ENCODE results near the gene APOL3. TPM values are rescaled to one million over a fixed set of nuclear protein-coding genes. Genes with fewer than 3 reads are reported as not detected.

Gene APOL3
- total RNA-seq, 1 experiment from 2014 or later = not detected

DNA sequence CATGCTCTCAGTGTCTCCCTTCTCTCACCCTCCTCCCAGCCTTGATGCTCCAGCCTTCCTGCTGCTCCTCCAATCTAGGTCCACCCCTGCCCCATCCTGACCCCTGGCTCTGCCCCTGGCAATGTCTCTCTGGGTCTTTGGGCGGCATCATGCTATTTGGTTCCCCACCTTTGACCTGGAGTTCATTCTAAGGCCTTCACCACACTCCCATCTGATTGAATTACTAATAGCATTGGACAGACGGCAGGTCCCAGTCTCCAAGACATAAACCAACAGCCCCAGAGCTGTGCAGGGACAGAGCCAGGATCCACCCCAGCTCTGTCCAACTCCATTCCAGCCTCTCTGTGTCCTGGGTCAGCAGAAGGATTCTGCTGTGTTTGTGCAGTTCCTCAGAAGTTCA, 33.8 kb upstream of the APOL3 start:
- Histone ChIP-seq H3F3A (ENCODE audit: low read length, unreplicated experiment) (no peaks in the 10 kb centered on the region), H3K27me3 (ENCODE audit: low read length) (no peaks in the 10 kb centered on the region), H3K4me1 (ENCODE audit: insufficient read depth, low read length) (no peaks in the 10 kb centered on the region), H3K79me2 (ENCODE audit: low read length) (no peaks in the 10 kb centered on the region), H3K4me2 (ENCODE audit: low read length) (no peak overlapping the region), H3K9me3 (ENCODE audit: low read length) (no peaks in the 10 kb centered on the region), H4K20me1 (ENCODE audit: low read length) (no peaks in the 10 kb centered on the region), H3K9ac (ENCODE audit: low read length) (no peak overlapping the region), H3K36me3 (ENCODE audit: low read depth, low read length) (no peaks in the 10 kb centered on the region; the same call in 1 of the 2 replicates), H3K27ac (ENCODE audit: low read length) (no peak overlapping the region), H3K4me3 (ENCODE audit: low read length) (no peak overlapping the region), H3K9me2 (replicated peaks; ENCODE audit: low read length) (no peaks in the 10 kb centered on the region), H2AFZ (ENCODE audit: low read length) (no peak overlapping the region)
- no TSS peak for BruUV-seq (replicated peaks)
- intact Hi-C loops (cut with micrococcal nuclease) = loop anchor here (2.0 kb wide), 1 partner anchor 26 kb away; no protein-coding TSS in a partner anchor
- ChIA-PET CTCF (interaction anchor here (0.7 kb wide), 1 partner anchor 157 kb away, joined by 3 read pairs; no protein-coding TSS in a partner anchor), POLR2A (ENCODE audit: unreplicated experiment) (interaction anchor here (0.6 kb wide), 1 partner anchor 27 kb away, joined by 4 read pairs; no protein-coding TSS in a partner anchor)
- DNase-seq (no peak), ATAC-seq (no peak)
- TF ChIP-seq EZH2phosphoT487 (IDR thresholded peaks at IDR 0.05; ENCODE audit: borderline replicate concordance, low read length) (no peak), EZH2 (IDR thresholded peaks at IDR 0.05; ENCODE audit: low read length, unreplicated experiment) (no peak)
- TF ChIP-seq, protein P1, sequence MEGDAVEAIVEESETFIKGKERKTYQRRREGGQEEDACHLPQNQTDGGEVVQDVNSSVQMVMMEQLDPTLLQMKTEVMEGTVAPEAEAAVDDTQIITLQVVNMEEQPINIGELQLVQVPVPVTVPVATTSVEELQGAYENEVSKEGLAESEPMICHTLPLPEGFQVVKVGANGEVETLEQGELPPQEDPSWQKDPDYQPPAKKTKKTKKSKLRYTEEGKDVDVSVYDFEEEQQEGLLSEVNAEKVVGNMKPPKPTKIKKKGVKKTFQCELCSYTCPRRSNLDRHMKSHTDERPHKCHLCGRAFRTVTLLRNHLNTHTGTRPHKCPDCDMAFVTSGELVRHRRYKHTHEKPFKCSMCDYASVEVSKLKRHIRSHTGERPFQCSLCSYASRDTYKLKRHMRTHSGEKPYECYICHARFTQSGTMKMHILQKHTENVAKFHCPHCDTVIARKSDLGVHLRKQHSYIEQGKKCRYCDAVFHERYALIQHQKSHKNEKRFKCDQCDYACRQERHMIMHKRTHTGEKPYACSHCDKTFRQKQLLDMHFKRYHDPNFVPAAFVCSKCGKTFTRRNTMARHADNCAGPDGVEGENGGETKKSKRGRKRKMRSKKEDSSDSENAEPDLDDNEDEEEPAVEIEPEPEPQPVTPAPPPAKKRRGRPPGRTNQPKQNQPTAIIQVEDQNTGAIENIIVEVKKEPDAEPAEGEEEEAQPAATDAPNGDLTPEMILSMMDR (conservative IDR thresholded peaks at IDR 0.05; ENCODE audit: low read depth, low read length) = no peak

DNA sequence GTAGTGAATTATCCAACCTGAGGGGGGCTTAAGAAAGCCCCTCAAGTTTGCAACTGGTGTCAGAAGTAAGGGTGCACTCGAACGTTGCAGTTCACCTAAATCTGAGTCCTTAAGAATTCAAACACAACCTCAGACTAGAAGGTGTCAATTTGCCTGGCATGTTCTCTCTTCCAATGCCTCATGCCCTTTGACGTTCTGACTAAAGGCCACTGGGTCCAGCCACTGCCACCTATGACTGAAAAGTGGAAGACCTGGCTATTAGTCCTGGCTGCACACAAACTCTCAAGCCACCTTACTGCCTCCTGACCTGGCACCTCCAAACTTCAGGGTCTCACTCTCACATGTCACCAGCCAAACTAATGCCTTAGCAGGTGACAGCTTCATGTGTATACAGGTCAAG, 33.0 kb upstream of the APOL3 start:
- Histone ChIP-seq H4K20me1 (ENCODE audit: low read length) (no peaks in the 10 kb centered on the region), H3K36me3 (ENCODE audit: low read depth, low read length) (no peaks in the 10 kb centered on the region; the same call in 1 of the 2 replicates), H3K9ac (ENCODE audit: low read length) (no peak overlapping the region), H3K4me3 (ENCODE audit: low read length) (no peak overlapping the region), H3K9me2 (replicated peaks; ENCODE audit: low read length) (no peaks in the 10 kb centered on the region), H3K79me2 (ENCODE audit: low read length) (no peaks in the 10 kb centered on the region), H3K27ac (ENCODE audit: low read length) (no peak overlapping the region), H3F3A (ENCODE audit: low read length, unreplicated experiment) (no peaks in the 10 kb centered on the region), H3K4me2 (ENCODE audit: low read length) (no peak overlapping the region), H3K4me1 (ENCODE audit: insufficient read depth, low read length) (no peaks in the 10 kb centered on the region), H2AFZ (ENCODE audit: low read length) (no peak overlapping the region), H3K9me3 (ENCODE audit: low read length) (no peaks in the 10 kb centered on the region), H3K27me3 (ENCODE audit: low read length) (no peaks in the 10 kb centered on the region)
- BruUV-seq (replicated peaks) = no TSS peak
- POLR2A ChIA-PET (ENCODE audit: unreplicated experiment) = no interaction called here
- DNase-seq = no peak
- TF ChIP-seq EZH2 (IDR thresholded peaks at IDR 0.05; ENCODE audit: low read length, unreplicated experiment) (no peak), EZH2phosphoT487 (IDR thresholded peaks at IDR 0.05; ENCODE audit: borderline replicate concordance, low read length) (no peak)
- TF ChIP-seq, protein P1 (conservative IDR thresholded peaks at IDR 0.05; ENCODE audit: low read depth, low read length) = no peak
- CTCF ChIA-PET = no interaction called here
- intact Hi-C loops (cut with micrococcal nuclease) = no loop called here
- ATAC-seq = no peak

DNA sequence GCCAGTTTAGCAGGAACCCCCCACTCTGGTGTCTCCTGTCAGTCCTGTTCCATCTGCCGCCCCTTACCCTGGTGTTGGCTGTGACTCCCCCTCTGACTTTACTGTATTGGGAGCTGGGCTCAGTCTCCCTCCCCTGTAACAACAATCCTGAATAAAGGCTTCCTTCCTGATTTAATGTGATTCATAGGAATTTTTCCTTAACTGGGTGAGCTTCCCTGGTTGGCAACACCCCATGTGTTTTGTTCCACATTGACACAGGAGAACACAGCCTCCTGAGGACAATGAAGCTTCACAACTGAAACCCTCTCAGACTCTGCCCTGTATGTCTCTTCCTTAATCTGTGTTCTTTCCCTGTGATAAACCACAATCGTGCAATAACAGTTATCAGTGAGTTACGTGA, 32.6 kb upstream of the APOL3 start:
- no peak for DNase-seq
- Histone ChIP-seq H4K20me1 (ENCODE audit: low read length) (no peaks in the 10 kb centered on the region), H3K27me3 (ENCODE audit: low read length) (no peaks in the 10 kb centered on the region), H3K9me3 (ENCODE audit: low read length) (no peaks in the 10 kb centered on the region), H3K9me2 (replicated peaks; ENCODE audit: low read length) (no peaks in the 10 kb centered on the region), H3K9ac (ENCODE audit: low read length) (no peak overlapping the region), H2AFZ (ENCODE audit: low read length) (no peak overlapping the region), H3K4me3 (ENCODE audit: low read length) (no peak overlapping the region), H3K4me2 (ENCODE audit: low read length) (no peak overlapping the region), H3F3A (ENCODE audit: low read length, unreplicated experiment) (no peaks in the 10 kb centered on the region), H3K4me1 (ENCODE audit: insufficient read depth, low read length) (no peaks in the 10 kb centered on the region), H3K79me2 (ENCODE audit: low read length) (no peaks in the 10 kb centered on the region), H3K27ac (ENCODE audit: low read length) (no peak overlapping the region), H3K36me3 (ENCODE audit: low read depth, low read length) (no peaks in the 10 kb centered on the region; the same call in 1 of the 2 replicates)
- ChIA-PET POLR2A (ENCODE audit: unreplicated experiment) (no interaction called here), CTCF (no interaction called here)
- TF ChIP-seq, protein P1 (conservative IDR thresholded peaks at IDR 0.05; ENCODE audit: low read depth, low read length) = no peak
- TF ChIP-seq EZH2phosphoT487 (IDR thresholded peaks at IDR 0.05; ENCODE audit: borderline replicate concordance, low read length) = no peak
- TF ChIP-seq EZH2 (IDR thresholded peaks at IDR 0.05; ENCODE audit: low read length, unreplicated experiment) = no peak
- no peak for ATAC-seq
- BruUV-seq (replicated peaks) = no TSS peak
- intact Hi-C loops (cut with micrococcal nuclease) = no loop called here
